Measurements from ENCODE around the gene RARA. TPM values are rescaled to one million over a fixed set of nuclear protein-coding genes. Genes with fewer than 3 reads are reported as not detected.

Gene RARA
- total RNA-seq, 1 donor from 2014 or later: 38.8 TPM

GRCh38 chr17:40301315-40301714 is 7.7 kb upstream of the RARA start:
- no peak overlapping the region for H3K27ac Mint-ChIP-seq (ENCODE audit: unreplicated experiment)
- H3K79me2 ChIP-seq (ENCODE audit: insufficient read depth, low read length): no peaks in the 10 kb centered on the region
- no peak overlapping the region for H3K4me3 Mint-ChIP-seq (ENCODE audit: unreplicated experiment)
- no peaks in the 10 kb centered on the region for H3K36me3 Mint-ChIP-seq (ENCODE audit: low read depth, unreplicated experiment)
- H3K9me3 ChIP-seq (ENCODE audit: insufficient read depth, low read depth, low read length): no peaks in the 10 kb centered on the region
- no peaks in the 10 kb centered on the region for H3K27me3 ChIP-seq (ENCODE audit: insufficient read depth, low read length)
- no peak overlapping the region for H3K4me3 ChIP-seq (ENCODE audit: insufficient read depth, low read depth, low read length)
- H3K4me2 ChIP-seq (ENCODE audit: low read length): no peak overlapping the region
- peaks cover 23% of the 10 kb centered on the region for H3K4me1 Mint-ChIP-seq (ENCODE audit: low read depth, unreplicated experiment)
- peaks cover 12% of the 10 kb centered on the region for H4K20me1 ChIP-seq (ENCODE audit: insufficient read depth, low read length)
- H3K27ac ChIP-seq (ENCODE audit: low read depth, low read length): no peak overlapping the region
- no peaks in the 10 kb centered on the region for H3K27me3 Mint-ChIP-seq (ENCODE audit: low read depth, unreplicated experiment)
- no peak overlapping the region for H2AFZ ChIP-seq (ENCODE audit: low read depth, low read length)
- H3K36me3 ChIP-seq (ENCODE audit: insufficient read depth, low read length): peaks cover 20% of the 10 kb centered on the region
- DNase-seq (ENCODE audit: low read depth): no peak
- H3K9ac ChIP-seq (ENCODE audit: low read length): no peak overlapping the region
- no peaks in the 10 kb centered on the region for H3K9me3 Mint-ChIP-seq (ENCODE audit: unreplicated experiment)
- no peak for TF ChIP-seq CTCF (IDR thresholded peaks at IDR 0.05; ENCODE audit: insufficient read depth, low read depth, low read length)
- TF ChIP-seq EZH2 (IDR thresholded peaks at IDR 0.05; ENCODE audit: insufficient read depth, low read length): no peak
- FAIRE-seq: no peak
- H3K4me1 ChIP-seq (ENCODE audit: insufficient read depth, low read length): peaks cover 22% of the 10 kb centered on the region

- Histone ChIP-seq H3K4me2 (ENCODE audit: low read length) (peak overlapping the region; percentile 65), H3K79me2 (ENCODE audit: insufficient read depth, low read length) (no peaks in the 10 kb centered on the region), H2AFZ (ENCODE audit: low read depth, low read length) (no peak overlapping the region), H3K9ac (ENCODE audit: low read length) (peak overlapping the region; percentile 22), H3K27me3 (ENCODE audit: insufficient read depth, low read length) (no peaks in the 10 kb centered on the region), H4K20me1 (ENCODE audit: insufficient read depth, low read length) (peaks cover 12% of the 10 kb centered on the region), H3K9me3 (ENCODE audit: insufficient read depth, low read depth, low read length) (no peaks in the 10 kb centered on the region), H3K4me1 (ENCODE audit: insufficient read depth, low read length) (peaks cover 38% of the 10 kb centered on the region), H3K27ac (ENCODE audit: low read depth, low read length) (peak overlapping the region; percentile 73), H3K36me3 (ENCODE audit: insufficient read depth, low read length) (peaks cover 18% of the 10 kb centered on the region), H3K4me3 (ENCODE audit: insufficient read depth, low read depth, low read length) (no peak overlapping the region)
- peaks cover 21% of the 10 kb centered on the region for H3K4me1 Mint-ChIP-seq (ENCODE audit: low read depth, unreplicated experiment)
- H3K27me3 Mint-ChIP-seq (ENCODE audit: low read depth, unreplicated experiment): no peaks in the 10 kb centered on the region
- peak; percentile 5 for FAIRE-seq
- peak; percentile 44 for DNase-seq (ENCODE audit: low read depth)
- TF ChIP-seq CTCF (IDR thresholded peaks at IDR 0.05; ENCODE audit: insufficient read depth, low read depth, low read length) (peak; percentile 78), EZH2 (IDR thresholded peaks at IDR 0.05; ENCODE audit: insufficient read depth, low read length) (no peak)
- H3K27ac Mint-ChIP-seq (ENCODE audit: unreplicated experiment): peak overlapping the region; percentile 49
- H3K9me3 Mint-ChIP-seq (ENCODE audit: unreplicated experiment): no peaks in the 10 kb centered on the region
- H3K4me3 Mint-ChIP-seq (ENCODE audit: unreplicated experiment): no peak overlapping the region
- no peaks in the 10 kb centered on the region for H3K36me3 Mint-ChIP-seq (ENCODE audit: low read depth, unreplicated experiment)
These were observed 5.8 kb upstream of the RARA start for GRCh38 chr17:40303009-40303657.
